IMR-90 (cell line): Measurements from ENCODE around the gene RPS6KA2. TPM values are rescaled to one million over a fixed set of nuclear protein-coding genes. Genes with fewer than 3 reads are reported as not detected.

Experiments used
- ATAC-seq: fragments of 200-7000 bp; cut with Tn5 transposase; 2 replicates; pipeline ENCODE4 v1.9.1; 2020; ENCODE audit warnings: low read depth, mild to moderate bottlenecking, moderate library complexity
- BruUV-seq: library from RNA; stranded (reverse); fragments of 400-500 nt; replicated peaks from 2 replicates; lab custom pipeline; 2021; lab: Mats Ljungman, UMichigan
- CTCF ChIA-PET: fragments of 300-600 bp; formaldehyde crosslinking; extraction: SDS; loops from one replicate; lab custom pipeline; 2021; ENCODE audit warnings: antibody characterized with exemption; lab: Yijun Ruan, JAX
- POLR2A ChIA-PET: fragments of 300-600 bp; sonication (Branson Sonifier 250); formaldehyde crosslinking; loops from one replicate; lab custom pipeline; 2022; ENCODE audit warnings: antibody characterized with exemption; ENCODE audit not compliant: unreplicated experiment; lab: Charles Lee
- DNase-seq: peaks from one replicate; pipeline ENCODE4 v3.0.0; 2013
- H2AFZ ChIP-seq: replicated peaks from 2 replicates; pipeline ENCODE3; 2013; ENCODE audit warnings: low read length, mild to moderate bottlenecking; ENCODE audit not compliant: poor library complexity
- H2AK5ac ChIP-seq: 2 replicates; pipeline ENCODE4 v1.6.1; 2013; ENCODE audit warnings: low read depth, low read length, inconsistent platforms
- H2AK9ac ChIP-seq: replicated peaks from 2 replicates; pipeline ENCODE3; 2013; ENCODE audit warnings: mild to moderate bottlenecking, low read depth, low read length, moderate library complexity; ENCODE audit not compliant: poor library complexity
- H2BK120ac ChIP-seq: 2 replicates; pipeline ENCODE4 v1.6.1; 2013; ENCODE audit warnings: low read depth, low read length, inconsistent platforms
- H2BK15ac ChIP-seq: 3 replicates; pipeline ENCODE4 v1.6.1; 2013; ENCODE audit warnings: low read depth, low read length, inconsistent platforms
- H2BK20ac ChIP-seq: 2 replicates; pipeline ENCODE4 v1.6.1; 2013; ENCODE audit warnings: low read depth, mild to moderate bottlenecking, inconsistent platforms, low read length, moderate library complexity
- H2BK5ac ChIP-seq: 2 replicates; pipeline ENCODE4 v1.6.1; 2013; ENCODE audit warnings: mild to moderate bottlenecking, low read depth, low read length, inconsistent platforms; ENCODE audit not compliant: poor library complexity, severe bottlenecking
- H3K14ac ChIP-seq: replicated peaks from 2 replicates; pipeline ENCODE4 v1.6.1; 2013; ENCODE audit warnings: low read depth, low read length, inconsistent platforms
- H3K18ac ChIP-seq: 2 replicates; pipeline ENCODE4 v1.6.1; 2013; ENCODE audit warnings: low read depth, low read length, control low read depth
- H3K23ac ChIP-seq: 2 replicates; pipeline ENCODE4 v1.6.1; 2013; ENCODE audit warnings: low read depth, low read length, inconsistent platforms
- H3K27ac ChIP-seq: 2 replicates; pipeline ENCODE4 v1.5.1; 2013; ENCODE audit warnings: mild to moderate bottlenecking, control low read depth, low read length; ENCODE audit not compliant: insufficient read depth
- H3K27me3 ChIP-seq: 2 replicates; pipeline ENCODE4 v1.6.1; 2013; ENCODE audit warnings: low read length; ENCODE audit not compliant: control insufficient read depth, insufficient read depth
- H3K36me3 ChIP-seq: 2 replicates; pipeline ENCODE4 v1.6.1; 2013; ENCODE audit warnings: low read length, mixed read lengths; ENCODE audit not compliant: control insufficient read depth, insufficient read depth
- H3K4ac ChIP-seq: 2 replicates; pipeline ENCODE4 v1.6.1; 2013; ENCODE audit warnings: low read depth, low read length, inconsistent platforms
- H3K4me1 ChIP-seq: 2 replicates; pipeline ENCODE4 v1.6.1; 2013; ENCODE audit warnings: low read length, mixed read lengths; ENCODE audit not compliant: control insufficient read depth, insufficient read depth
- H3K4me2 ChIP-seq: 2 replicates; pipeline ENCODE4 v1.6.1; 2013; ENCODE audit warnings: low read depth, mild to moderate bottlenecking, control low read depth, low read length, moderate library complexity
- H3K4me3 ChIP-seq: 2 replicates; pipeline ENCODE4 v1.5.1; 2013; ENCODE audit warnings: low read depth, mild to moderate bottlenecking, control low read depth, low read length, moderate library complexity; ENCODE audit not compliant: insufficient read depth
- H3K56ac ChIP-seq: 2 replicates; pipeline ENCODE4 v1.6.1; 2013; ENCODE audit warnings: low read length, inconsistent platforms; ENCODE audit not compliant: insufficient read depth; ENCODE audit errors: extremely low read depth
- H3K79me1 ChIP-seq, 2 experiments: 2 replicates each; pipeline ENCODE4 v1.6.1; 2013; ENCODE audit warnings: low read length in 2 of 2, inconsistent platforms in 1 of 2, low read depth in 1 of 2
- H3K9ac ChIP-seq: 2 replicates; pipeline ENCODE4 v1.6.1; 2013; ENCODE audit warnings: low read depth, low read length, control low read depth
- H3K9me1 ChIP-seq: 2 replicates; pipeline ENCODE4 v1.6.1; 2013; ENCODE audit warnings: low read length, inconsistent platforms; ENCODE audit not compliant: insufficient read depth
- H3K9me3 ChIP-seq: 2 replicates; pipeline ENCODE4 v1.6.1; 2013; ENCODE audit warnings: low read length; ENCODE audit not compliant: control insufficient read depth, insufficient read depth
- H4K20me1 ChIP-seq: 2 replicates; pipeline ENCODE4 v1.6.1; 2013; ENCODE audit warnings: low read length, inconsistent platforms; ENCODE audit not compliant: insufficient read depth
- H4K5ac ChIP-seq: 2 replicates; pipeline ENCODE4 v1.6.1; 2013; ENCODE audit warnings: mild to moderate bottlenecking, low read depth, low read length, control low read depth
- H4K8ac ChIP-seq, 2 experiments: 2 replicates each; pipeline ENCODE4 v1.6.1; 2013; ENCODE audit warnings: low read depth in 2 of 2, low read length in 2 of 2, control low read depth in 1 of 2, inconsistent platforms in 1 of 2
- H4K91ac ChIP-seq: 2 replicates; pipeline ENCODE4 v1.6.1; 2013; ENCODE audit warnings: low read depth, low read length, inconsistent platforms; ENCODE audit not compliant: insufficient read depth
- CEBPB ChIP-seq: IDR thresholded peaks from 2 replicates; pipeline ENCODE4 v1.6.1; 2012; ENCODE audit warnings: low read depth, low read length, improper control_type of control experiment
- CHD1 ChIP-seq: IDR thresholded peaks from 2 replicates; pipeline ENCODE4 v1.6.1; 2012; ENCODE audit warnings: low read depth, low read length, improper control_type of control experiment
- RAD21 ChIP-seq: IDR thresholded peaks from 2 replicates; pipeline ENCODE4 v1.6.1; 2012; ENCODE audit warnings: low read length, improper control_type of control experiment
- WGBS, 2 experiments: methylation state at CpG; one replicate each; pipeline versions ENCODE4 v1.1.5 to v1.1.7; 2013; ENCODE audit warnings: missing lambda C conversion rate in 2 of 2; ENCODE audit not compliant: insufficient read length in 1 of 2; ENCODE audit errors: extremely low coverage in 2 of 2; 5-methylcytosine and 5-hydroxymethylcytosine counted together
- dilution Hi-C: fragments of 300-500 bp; cut with HindIII; formaldehyde crosslinking; loops from one replicate; pipeline ENCODE4 v1.14.3; 2018; ENCODE audit warnings: low sequenced_read_pairs; ENCODE audit not compliant: unreplicated experiment
- in situ Hi-C: fragments of 300-500 bp; cut with MboI; formaldehyde crosslinking; loops from 3 replicates; pipeline ENCODE4 v1.14.3; 2019; ENCODE audit warnings: low sequenced_read_pairs, inconsistent platforms, mixed read lengths
- intact Hi-C: fragments of 100-400 bp; cut with micrococcal nuclease; formaldehyde crosslinking; loops from 2 replicates; pipeline ENCODE4 v1.10.0; 2022
- polyA plus RNA-seq, 3 experiments: library from polyadenylated mRNA; depleted of rRNA; stranded (reverse); fragments of >200 nt; gene quantifications; 2 replicates each; pipeline ENCODE4 v1.2.3, GENCODE V29; 2012; ENCODE audit warnings: low replicate concordance in 1 of 3
- total RNA-seq: library from RNA; depleted of rRNA; stranded (reverse); fragments of >200 nt; gene quantifications from 2 replicates; pipeline ENCODE4 v1.2.3, GENCODE V29; 2012

RPS6KA2 gene
- total and polyA plus RNA-seq, 2 of the 4 experiments (the other 2 are of a cell fraction), result 26.9 to 31.3 TPM

DNA sequence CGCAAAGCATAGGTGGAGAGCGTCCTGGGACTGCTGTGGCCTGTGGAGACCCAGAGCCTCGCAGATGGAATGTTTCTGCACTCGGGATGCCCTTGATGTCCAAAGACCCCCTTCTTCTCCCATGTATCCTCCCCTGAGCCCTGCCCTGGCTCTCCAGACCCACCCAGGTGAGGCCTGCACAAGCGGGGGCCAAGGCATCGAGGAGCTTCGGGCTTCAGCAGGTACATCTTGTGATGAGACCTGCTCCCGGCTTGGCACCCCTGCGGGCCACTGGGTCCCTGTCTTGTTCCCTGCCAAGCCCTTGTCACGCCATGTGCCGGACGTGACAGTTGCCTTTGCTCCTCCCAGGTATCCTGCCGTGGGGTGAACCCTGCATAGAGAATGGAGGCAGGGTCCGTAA is 125.8 kb downstream of the RPS6KA2 start:
- Histone ChIP-seq H3K9me1 (no peaks in the 10 kb centered on the region; the same call in 1 of the 2 replicates), H3K4me1 (no peaks in the 10 kb centered on the region), H3K9me3 (no peaks in the 10 kb centered on the region), H4K5ac (no peak overlapping the region), H2BK20ac (no peak overlapping the region), H3K4me3 (no peak overlapping the region), H4K8ac (no peak overlapping the region), H2AK9ac (no peak overlapping the region), H3K79me1 (no peaks in the 10 kb centered on the region), H3K56ac (no peak overlapping the region), H3K23ac (no peak overlapping the region), H3K4ac (no peak overlapping the region), H3K36me3 (peaks cover 84% of the 10 kb centered on the region), H3K27ac (no peak overlapping the region), H3K14ac (no peak overlapping the region), H3K9ac (no peak overlapping the region), H2AK5ac (no peak overlapping the region), H2AFZ (no peak overlapping the region), H4K91ac (no peak overlapping the region), H2BK120ac (no peak overlapping the region), H2BK15ac (no peak overlapping the region), H3K27me3 (no peaks in the 10 kb centered on the region), H2BK5ac (no peak overlapping the region), H3K18ac (no peak overlapping the region), H3K4me2 (no peak overlapping the region), H4K20me1 (no peaks in the 10 kb centered on the region; the same call in 1 of the 2 replicates)
- ChIA-PET POLR2A (no interaction called here), CTCF (no interaction called here)
- WGBS, 2 experiments, result 94% methylated on average over 7 of the region's 14 CpGs; no CpG with 5 or more reads in 1 of the 2 experiments
- TF ChIP-seq CHD1 (no peak), CEBPB (no peak), RAD21 (no peak)
- no peak for ATAC-seq
- in situ Hi-C loops, result no loop called here
- BruUV-seq, result no TSS peak
- intact Hi-C loops, result no loop called here
- no peak for DNase-seq
- dilution Hi-C loops, result no loop called here
